ENCODE measurements around the gene CD247. TPM values are rescaled to one million over a fixed set of nuclear protein-coding genes. Genes with fewer than 3 reads are reported as not detected.

CD247 gene
- total RNA-seq, 1 experiment from 2014 or later = 1.4 TPM

DNA sequence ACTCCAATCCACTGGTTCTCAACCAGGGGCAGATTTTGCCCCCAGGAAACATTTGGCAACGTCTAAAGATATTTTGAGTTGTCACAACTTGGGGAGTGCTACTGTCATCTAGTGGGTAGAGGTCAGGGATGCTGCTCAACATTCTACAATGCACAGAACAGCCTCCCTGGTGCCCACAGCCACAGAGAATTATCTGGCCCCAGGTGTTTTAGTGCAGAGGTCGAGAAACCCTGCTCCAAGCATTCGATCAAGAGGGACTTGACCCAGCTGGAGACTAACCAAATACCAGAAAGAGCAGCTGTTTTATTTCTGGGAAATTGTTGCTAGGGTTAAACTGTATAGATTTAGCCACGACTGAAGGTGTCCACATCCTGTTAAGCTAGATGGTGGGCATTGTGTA lies 19.2 kb downstream of the CD247 start:
- Histone ChIP-seq H3K4me3 (ENCODE audit: low read depth, low read length, poor library complexity, severe bottlenecking) (no peak overlapping the region), H3K36me3 (ENCODE audit: insufficient read depth, low read length, poor library complexity, severe bottlenecking) (no peaks in the 10 kb centered on the region), H3K9me3 (ENCODE audit: low read depth, low read length, poor library complexity, severe bottlenecking) (no peaks in the 10 kb centered on the region), H3K27me3 (replicated peaks; ENCODE audit: insufficient read depth, low read depth, low read length, poor library complexity) (peaks cover 28% of the 10 kb centered on the region), H3K27ac (ENCODE audit: low read depth, low read length, poor library complexity, severe bottlenecking) (no peak overlapping the region), H3K4me1 (ENCODE audit: insufficient read depth, low read length, poor library complexity, severe bottlenecking) (no peaks in the 10 kb centered on the region)
- intact Hi-C loops (cut with micrococcal nuclease; ENCODE audit: unreplicated experiment) = no loop called here
- ChIA-PET CTCF (no interaction called here), POLR2A (ENCODE audit: low non-redundant PET) (no interaction called here)
- no peak for DNase-seq (ENCODE audit: low spot score)
- BruUV-seq (replicated peaks) = no TSS peak
- TF ChIP-seq, protein P1, sequence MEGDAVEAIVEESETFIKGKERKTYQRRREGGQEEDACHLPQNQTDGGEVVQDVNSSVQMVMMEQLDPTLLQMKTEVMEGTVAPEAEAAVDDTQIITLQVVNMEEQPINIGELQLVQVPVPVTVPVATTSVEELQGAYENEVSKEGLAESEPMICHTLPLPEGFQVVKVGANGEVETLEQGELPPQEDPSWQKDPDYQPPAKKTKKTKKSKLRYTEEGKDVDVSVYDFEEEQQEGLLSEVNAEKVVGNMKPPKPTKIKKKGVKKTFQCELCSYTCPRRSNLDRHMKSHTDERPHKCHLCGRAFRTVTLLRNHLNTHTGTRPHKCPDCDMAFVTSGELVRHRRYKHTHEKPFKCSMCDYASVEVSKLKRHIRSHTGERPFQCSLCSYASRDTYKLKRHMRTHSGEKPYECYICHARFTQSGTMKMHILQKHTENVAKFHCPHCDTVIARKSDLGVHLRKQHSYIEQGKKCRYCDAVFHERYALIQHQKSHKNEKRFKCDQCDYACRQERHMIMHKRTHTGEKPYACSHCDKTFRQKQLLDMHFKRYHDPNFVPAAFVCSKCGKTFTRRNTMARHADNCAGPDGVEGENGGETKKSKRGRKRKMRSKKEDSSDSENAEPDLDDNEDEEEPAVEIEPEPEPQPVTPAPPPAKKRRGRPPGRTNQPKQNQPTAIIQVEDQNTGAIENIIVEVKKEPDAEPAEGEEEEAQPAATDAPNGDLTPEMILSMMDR (conservative IDR thresholded peaks at IDR 0.05; ENCODE audit: low read depth, low read length) = no peak
- TF ChIP-seq EZH2 (IDR thresholded peaks at IDR 0.05; ENCODE audit: borderline replicate concordance, low read depth, low read length, poor library complexity, severe bottlenecking) = no peak

DNA sequence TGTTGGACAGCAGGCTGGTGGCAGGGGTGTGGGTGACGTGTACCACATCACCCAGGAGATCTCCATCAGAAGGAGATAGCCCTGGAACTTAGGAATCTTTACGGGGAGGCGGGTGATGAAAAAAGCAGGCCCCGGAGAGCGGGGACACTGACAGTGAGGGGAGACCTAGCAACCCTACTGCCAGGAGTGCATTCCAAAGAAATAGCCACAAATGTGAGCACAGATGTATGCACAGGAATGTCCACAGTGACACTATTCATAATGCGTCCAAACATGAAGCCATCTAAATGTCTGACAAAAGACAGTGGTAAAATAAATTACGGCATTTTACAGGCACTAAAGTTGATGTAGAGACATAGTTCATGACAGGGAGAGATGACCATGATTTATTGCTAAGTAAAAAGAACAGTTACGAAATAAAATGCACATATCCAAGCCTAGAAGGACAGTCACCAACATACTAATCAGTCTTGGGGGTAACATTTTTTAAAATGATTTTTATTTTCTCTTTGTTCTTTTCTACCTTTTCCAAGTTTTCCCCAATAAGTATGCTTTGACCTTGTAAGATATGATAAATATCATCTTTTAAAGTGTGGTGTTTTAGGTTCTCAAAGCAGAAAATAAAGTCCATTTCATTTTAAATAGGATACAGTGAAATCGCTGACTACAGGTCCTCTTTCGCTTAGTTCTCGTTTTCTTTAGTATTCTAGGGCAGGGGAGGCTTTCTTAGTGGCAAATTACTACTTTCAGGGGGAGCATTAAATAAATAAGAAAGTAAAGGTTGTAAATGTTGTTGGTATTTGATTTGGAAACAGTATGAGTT lies 21.3 kb downstream of the CD247 start:
- DNase-seq (ENCODE audit: low spot score) = no peak
- BruUV-seq (replicated peaks) = no TSS peak
- CTCF ChIA-PET = no interaction called here
- Histone ChIP-seq H3K4me3 (ENCODE audit: low read depth, low read length, poor library complexity, severe bottlenecking) (no peak overlapping the region), H3K9me3 (ENCODE audit: low read depth, low read length, poor library complexity, severe bottlenecking) (no peaks in the 10 kb centered on the region), H3K4me1 (ENCODE audit: insufficient read depth, low read length, poor library complexity, severe bottlenecking) (no peaks in the 10 kb centered on the region), H3K27ac (ENCODE audit: low read depth, low read length, poor library complexity, severe bottlenecking) (no peak overlapping the region), H3K27me3 (replicated peaks; ENCODE audit: insufficient read depth, low read depth, low read length, poor library complexity) (peaks cover 25% of the 10 kb centered on the region), H3K36me3 (ENCODE audit: insufficient read depth, low read length, poor library complexity, severe bottlenecking) (no peaks in the 10 kb centered on the region)
- POLR2A ChIA-PET (ENCODE audit: low non-redundant PET) = no interaction called here
- intact Hi-C loops (cut with micrococcal nuclease; ENCODE audit: unreplicated experiment) = no loop called here
- no peak for TF ChIP-seq EZH2 (IDR thresholded peaks at IDR 0.05; ENCODE audit: borderline replicate concordance, low read depth, low read length, poor library complexity, severe bottlenecking)
- TF ChIP-seq, protein P1 (conservative IDR thresholded peaks at IDR 0.05; ENCODE audit: low read depth, low read length) = no peak

DNA sequence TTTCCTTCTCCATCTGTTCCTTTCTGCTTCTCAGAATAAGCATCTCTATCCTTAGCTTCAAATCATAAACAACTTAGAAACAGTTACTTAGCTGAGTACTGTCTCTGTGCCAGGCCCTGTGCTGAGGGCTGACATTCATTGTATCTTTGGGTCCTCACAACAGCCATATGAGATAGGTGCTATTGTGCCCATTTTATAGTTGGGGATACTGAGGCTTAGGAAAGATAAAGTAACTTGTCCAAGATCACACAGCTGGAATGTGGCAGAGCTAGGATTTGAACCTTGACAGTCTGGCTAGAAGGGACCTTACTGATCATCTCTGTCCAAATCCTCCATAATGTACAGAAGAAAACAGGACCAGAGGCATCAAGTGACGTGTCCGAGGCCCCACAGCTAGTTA lies 25.0 kb downstream of the CD247 start:
- Histone ChIP-seq H3K4me1 (ENCODE audit: insufficient read depth, low read length, poor library complexity, severe bottlenecking) (no peaks in the 10 kb centered on the region), H3K36me3 (ENCODE audit: insufficient read depth, low read length, poor library complexity, severe bottlenecking) (no peaks in the 10 kb centered on the region), H3K9me3 (ENCODE audit: low read depth, low read length, poor library complexity, severe bottlenecking) (no peaks in the 10 kb centered on the region), H3K27ac (ENCODE audit: low read depth, low read length, poor library complexity, severe bottlenecking) (no peak overlapping the region), H3K27me3 (replicated peaks; ENCODE audit: insufficient read depth, low read depth, low read length, poor library complexity) (peaks cover 25% of the 10 kb centered on the region), H3K4me3 (ENCODE audit: low read depth, low read length, poor library complexity, severe bottlenecking) (no peak overlapping the region)
- TF ChIP-seq EZH2 (IDR thresholded peaks at IDR 0.05; ENCODE audit: borderline replicate concordance, low read depth, low read length, poor library complexity, severe bottlenecking) = no peak
- TF ChIP-seq, protein P1 (conservative IDR thresholded peaks at IDR 0.05; ENCODE audit: low read depth, low read length) = no peak
- no TSS peak for BruUV-seq (replicated peaks)
- ChIA-PET CTCF (no interaction called here), POLR2A (ENCODE audit: low non-redundant PET) (no interaction called here)
- intact Hi-C loops (cut with micrococcal nuclease; ENCODE audit: unreplicated experiment) = no loop called here
- DNase-seq (ENCODE audit: low spot score) = no peak
